Naive B cell (primary cell): ENCODE data around the gene APOL6. TPM values are rescaled to one million over a fixed set of nuclear protein-coding genes. Genes with fewer than 3 reads are reported as not detected.
"Not testable (repeated sequence)": the region's sequence is repeated elsewhere in the genome, so short reads cannot be mapped to it uniquely, and the experiment has no call there.

ENCODE experiments used
- ATAC-seq, 2 donors: fragments of 150-1000 bp; cut with Tn5 transposase; 2 replicates each; pipeline ENCODE4 v1.10.0; 2021; ENCODE audit warnings: low read depth in 2 of 2, mild to moderate bottlenecking in 2 of 2, moderate library complexity in 2 of 2
- DNase-seq: peaks from one replicate; pipeline ENCODE4 v3.0.0; 2022
- H3K27ac Mint-ChIP-seq, 6 donors: one replicate each; pipeline ENCODE4 v1.8.0; 2020 to 2022; ENCODE audit warnings: mild to moderate bottlenecking in 6 of 6, mixed read lengths in 6 of 6, moderate library complexity in 5 of 6, inconsistent platforms in 2 of 6
- H3K27me3 Mint-ChIP-seq, 3 donors: one replicate each; pipeline ENCODE4 v1.8.0; 2021 to 2022; ENCODE audit warnings: mixed read lengths in 3 of 3, mild to moderate bottlenecking in 1 of 3
- H3K36me3 Mint-ChIP-seq, 2 donors: one replicate each; pipeline ENCODE4 v1.8.0; 2020 to 2022; ENCODE audit warnings: mixed read lengths in 2 of 2, inconsistent platforms in 1 of 2, mild to moderate bottlenecking in 1 of 2
- H3K4me1 Mint-ChIP-seq, 3 donors: one replicate each; pipeline ENCODE4 v1.8.0; 2020 to 2022; ENCODE audit warnings: mixed read lengths in 3 of 3, inconsistent platforms in 1 of 3, mild to moderate bottlenecking in 1 of 3, moderate library complexity in 1 of 3
- H3K4me3 Mint-ChIP-seq, 8 donors: one replicate each; pipeline ENCODE4 v1.8.0; 2020 to 2022; ENCODE audit warnings: mild to moderate bottlenecking in 8 of 8, mixed read lengths in 8 of 8, moderate library complexity in 8 of 8, inconsistent platforms in 2 of 8
- H3K9me3 Mint-ChIP-seq, 7 donors: one replicate each; pipeline ENCODE4 v1.8.0; 2020 to 2022; ENCODE audit warnings: mixed read lengths in 7 of 7, mild to moderate bottlenecking in 5 of 7, inconsistent platforms in 2 of 7, moderate library complexity in 1 of 7
- polyA plus RNA-seq, 6 donors: library from polyadenylated mRNA; unstranded; fragments of 300-500 nt; fragmentation: Illumina TruSeq; gene quantifications; one replicate each; pipeline ENCODE4 v1.2.3, GENCODE V29; 2021; ENCODE audit warnings: low read depth in 6 of 6

APOL6 gene
- polyA plus RNA-seq, 6 donors from 2014 or later: 1.4 to 2.8 (median 2.0) TPM

GRCh38 chr22:35679492-35679891, 31.2 kb downstream of the APOL6 start:
- Mint-ChIP-seq H3K27me3 (peaks cover 5 to 14% (median 11%) of the 10 kb centered on the region in 3 donors), H3K36me3 (peaks cover 5 to 12% of the 10 kb centered on the region in 2 donors), H3K4me1 (peaks cover 17 to 23% (median 20%) of the 10 kb centered on the region in 3 donors), H3K9me3 (peaks cover 0 to 28% (median 10%) of the 10 kb centered on the region in 7 donors), H3K27ac (peak overlapping the region in 1 of 6 donors; percentile 9)
- not testable (repeated sequence) for H3K4me3 Mint-ChIP-seq, DNase-seq
- ATAC-seq: peak in 1 of 2 donors; percentile 13

GRCh38 chr22:35681454-35682052, 33.3 kb downstream of the APOL6 start:
- Mint-ChIP-seq H3K27ac (no peak overlapping the region), H3K4me3 (no peak overlapping the region), H3K27me3 (peaks cover 5 to 14% (median 11%) of the 10 kb centered on the region in 3 donors), H3K9me3 (peaks cover 0 to 13% (median 0%) of the 10 kb centered on the region in 7 donors), H3K4me1 (peaks cover 21 to 28% (median 26%) of the 10 kb centered on the region in 3 donors), H3K36me3 (peaks cover 5 to 7% of the 10 kb centered on the region in 2 donors)
- ATAC-seq (no peak), DNase-seq (no peak)

- peak overlapping the region in 2 of 6 donors; percentile 4 to 64 for H3K27ac Mint-ChIP-seq
- peaks cover 7 to 9% of the 10 kb centered on the region in 2 donors for H3K36me3 Mint-ChIP-seq
- H3K9me3 Mint-ChIP-seq: peaks cover 0 to 13% (median 4%) of the 10 kb centered on the region in 7 donors
- no peak for DNase-seq
- H3K4me3 Mint-ChIP-seq: no peak overlapping the region
- peaks cover 21 to 28% (median 21%) of the 10 kb centered on the region in 3 donors for H3K4me1 Mint-ChIP-seq
- no peak for ATAC-seq
- H3K27me3 Mint-ChIP-seq: peaks cover 5 to 14% (median 11%) of the 10 kb centered on the region in 3 donors
Observed at GRCh38 chr22:35683560-35683959, 35.3 kb downstream of the APOL6 start.

GRCh38 chr22:35684270-35684700, 36.0 kb downstream of the APOL6 start:
- ATAC-seq (no peak), DNase-seq (no peak)
- peak overlapping the region in 1 of 6 donors; percentile 64 for H3K27ac Mint-ChIP-seq
- peaks cover 5 to 17% (median 14%) of the 10 kb centered on the region in 3 donors for H3K27me3 Mint-ChIP-seq
- peaks cover 0 to 13% (median 4%) of the 10 kb centered on the region in 7 donors for H3K9me3 Mint-ChIP-seq
- peaks cover 7 to 9% of the 10 kb centered on the region in 2 donors for H3K36me3 Mint-ChIP-seq
- peaks cover 16 to 24% (median 18%) of the 10 kb centered on the region in 3 donors for H3K4me1 Mint-ChIP-seq
- no peak overlapping the region for H3K4me3 Mint-ChIP-seq

DNA sequence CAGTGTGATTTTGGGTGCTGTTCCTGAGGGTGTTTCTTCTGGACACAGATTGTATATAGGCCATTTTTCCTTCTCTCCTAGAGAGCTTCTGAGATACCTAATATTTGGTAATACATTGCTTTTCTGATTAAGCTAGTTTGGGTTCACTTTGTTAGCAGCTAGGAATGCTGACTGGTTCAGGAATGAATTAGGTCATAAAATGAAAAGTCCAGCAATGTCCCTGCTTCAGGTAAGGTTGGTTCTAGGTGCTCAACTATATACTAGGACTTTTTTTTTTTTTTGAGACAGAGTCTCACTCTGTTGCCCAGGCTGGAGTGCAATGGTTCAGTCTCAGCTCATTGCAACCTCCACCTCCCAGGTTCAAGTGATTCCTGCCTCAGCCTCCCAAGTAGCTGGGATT, 36.5 kb downstream of the APOL6 start:
- peaks cover 5 to 20% (median 14%) of the 10 kb centered on the region in 3 donors for H3K27me3 Mint-ChIP-seq
- no peak for ATAC-seq
- H3K36me3 Mint-ChIP-seq: peaks cover 7 to 9% of the 10 kb centered on the region in 2 donors
- H3K9me3 Mint-ChIP-seq: peaks cover 0 to 13% (median 4%) of the 10 kb centered on the region in 7 donors
- DNase-seq: no peak
- H3K4me3 Mint-ChIP-seq: no peak overlapping the region
- peaks cover 12 to 22% (median 18%) of the 10 kb centered on the region in 3 donors for H3K4me1 Mint-ChIP-seq
- no peak overlapping the region for H3K27ac Mint-ChIP-seq

GRCh38 chr22:35685731-35686130, 37.5 kb downstream of the APOL6 start:
- ATAC-seq: no peak
- Mint-ChIP-seq H3K27me3 (peaks cover 5 to 20% (median 14%) of the 10 kb centered on the region in 3 donors), H3K27ac (peak overlapping the region in 4 of 6 donors; percentile 8 to 45 (median 26)), H3K36me3 (peaks cover 7 to 9% of the 10 kb centered on the region in 2 donors), H3K4me1 (peaks cover 12 to 23% (median 18%) of the 10 kb centered on the region in 3 donors), H3K9me3 (peaks cover 0 to 13% (median 4%) of the 10 kb centered on the region in 7 donors), H3K4me3 (peak overlapping the region in 5 of 8 donors; percentile 10 to 59 (median 22))
- DNase-seq: no peak

- DNase-seq (peak; percentile 7), ATAC-seq (peak; percentile 61 to 69)
- peaks cover 12 to 23% (median 18%) of the 10 kb centered on the region in 3 donors for H3K4me1 Mint-ChIP-seq
- H3K36me3 Mint-ChIP-seq: peaks cover 7 to 9% of the 10 kb centered on the region in 2 donors
- peak overlapping the region in 5 of 8 donors; percentile 10 to 59 (median 22) for H3K4me3 Mint-ChIP-seq
- H3K27me3 Mint-ChIP-seq: peaks cover 5 to 20% (median 14%) of the 10 kb centered on the region in 3 donors
- peaks cover 0 to 13% (median 4%) of the 10 kb centered on the region in 7 donors for H3K9me3 Mint-ChIP-seq
- H3K27ac Mint-ChIP-seq: no peak overlapping the region
Observed at GRCh38 chr22:35686298-35686697, 38.1 kb downstream of the APOL6 start.

- DNase-seq (no peak), ATAC-seq (no peak)
- peaks cover 9 to 26% (median 14%) of the 10 kb centered on the region in 3 donors for H3K27me3 Mint-ChIP-seq
- H3K36me3 Mint-ChIP-seq: peaks cover 7 to 9% of the 10 kb centered on the region in 2 donors
- peaks cover 0 to 4% (median 2%) of the 10 kb centered on the region in 7 donors for H3K9me3 Mint-ChIP-seq
- H3K4me3 Mint-ChIP-seq: no peak overlapping the region
- peaks cover 12 to 23% (median 18%) of the 10 kb centered on the region in 3 donors for H3K4me1 Mint-ChIP-seq
- peak overlapping the region in 1 of 6 donors; percentile 63 for H3K27ac Mint-ChIP-seq
Observed at GRCh38 chr22:35687461-35687860, 39.2 kb downstream of the APOL6 start.

DNA sequence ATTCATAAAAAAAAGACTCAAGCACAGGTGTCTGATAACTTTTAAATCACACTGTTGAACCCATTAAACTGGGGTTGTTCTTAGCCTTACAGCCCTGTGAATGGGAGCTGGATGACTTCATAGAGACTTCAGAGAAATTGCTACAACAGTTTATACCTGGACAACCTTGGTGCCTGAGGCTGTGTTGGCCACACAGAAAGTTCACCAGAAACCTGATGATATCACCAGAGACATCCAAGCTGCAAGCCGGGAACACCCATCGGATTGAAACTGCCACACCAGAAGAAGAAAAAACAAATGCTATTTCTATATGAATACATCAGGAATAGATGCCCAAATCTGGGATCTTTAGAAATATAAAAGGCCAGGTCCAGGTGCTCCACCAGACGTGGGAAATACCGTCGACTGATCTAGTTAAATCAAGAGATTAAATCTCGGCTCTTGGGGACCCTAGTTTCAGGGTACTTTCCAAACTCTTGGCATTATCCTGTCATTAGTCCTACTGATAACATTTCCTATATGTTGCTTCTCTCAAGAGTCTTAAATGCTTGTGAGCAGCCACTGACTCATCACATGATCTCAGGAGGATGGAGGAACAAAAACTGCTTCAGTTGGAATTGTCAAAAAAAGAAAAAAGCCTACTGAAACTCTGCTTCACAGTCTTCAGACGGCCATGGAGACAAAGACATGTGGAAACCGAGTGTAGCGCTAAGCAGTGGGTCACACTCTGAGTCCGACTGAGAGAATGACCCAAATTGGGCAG, 40.8 kb downstream of the APOL6 start:
- peaks cover 0 to 4% of the 10 kb centered on the region in 2 donors for H3K36me3 Mint-ChIP-seq

DNA sequence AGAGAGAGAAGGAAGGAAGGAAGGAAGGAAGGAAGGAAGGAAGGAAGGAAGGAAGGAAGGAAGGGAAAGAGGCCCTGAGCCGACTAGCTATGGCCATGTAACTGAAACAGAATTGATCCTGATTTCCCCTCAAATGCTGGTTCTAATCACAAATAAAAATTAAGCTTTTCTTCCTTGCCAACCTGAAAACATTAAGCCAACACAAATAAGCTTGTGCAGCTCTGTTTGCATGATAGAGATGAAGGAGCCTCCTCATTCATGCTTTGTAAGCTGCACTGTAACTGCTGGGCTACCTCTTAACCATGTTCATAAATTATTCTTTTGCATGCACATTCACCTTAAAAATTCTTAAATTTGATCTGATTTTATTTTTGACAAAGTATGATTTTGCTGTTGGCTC, 41.8 kb downstream of the APOL6 start:
- DNase-seq (no peak), ATAC-seq (no peak)
- H3K27ac Mint-ChIP-seq: no peak overlapping the region
- peaks cover 6 to 25% (median 12%) of the 10 kb centered on the region in 3 donors for H3K27me3 Mint-ChIP-seq
- H3K4me1 Mint-ChIP-seq: peaks cover 12 to 18% (median 15%) of the 10 kb centered on the region in 3 donors
- peaks cover 0 to 4% (median 2%) of the 10 kb centered on the region in 7 donors for H3K9me3 Mint-ChIP-seq
- H3K4me3 Mint-ChIP-seq: no peak overlapping the region
- H3K36me3 Mint-ChIP-seq: peaks cover 0 to 4% of the 10 kb centered on the region in 2 donors

More for the DNA sequence above, 40.8 kb downstream of the APOL6 start:
- peak overlapping the region in 1 of 8 donors; percentile 60 for H3K4me3 Mint-ChIP-seq
- peaks cover 7 to 25% (median 12%) of the 10 kb centered on the region in 3 donors for H3K27me3 Mint-ChIP-seq
- peaks cover 12 to 18% (median 15%) of the 10 kb centered on the region in 3 donors for H3K4me1 Mint-ChIP-seq
- no peak for ATAC-seq
- DNase-seq: no peak
- peaks cover 0 to 4% (median 2%) of the 10 kb centered on the region in 7 donors for H3K9me3 Mint-ChIP-seq
- H3K27ac Mint-ChIP-seq: no peak overlapping the region

GRCh38 chr22:35695202-35695601, 47.0 kb downstream of the APOL6 start:
- H3K9me3 Mint-ChIP-seq: no peaks in the 10 kb centered on the region
- peaks cover 11 to 30% (median 29%) of the 10 kb centered on the region in 3 donors for H3K27me3 Mint-ChIP-seq
- no peak for DNase-seq
- ATAC-seq: no peak
- no peak overlapping the region for H3K27ac Mint-ChIP-seq
- no peak overlapping the region for H3K4me3 Mint-ChIP-seq
- no peaks in the 10 kb centered on the region for H3K36me3 Mint-ChIP-seq
- H3K4me1 Mint-ChIP-seq: no peaks in the 10 kb centered on the region

DNA sequence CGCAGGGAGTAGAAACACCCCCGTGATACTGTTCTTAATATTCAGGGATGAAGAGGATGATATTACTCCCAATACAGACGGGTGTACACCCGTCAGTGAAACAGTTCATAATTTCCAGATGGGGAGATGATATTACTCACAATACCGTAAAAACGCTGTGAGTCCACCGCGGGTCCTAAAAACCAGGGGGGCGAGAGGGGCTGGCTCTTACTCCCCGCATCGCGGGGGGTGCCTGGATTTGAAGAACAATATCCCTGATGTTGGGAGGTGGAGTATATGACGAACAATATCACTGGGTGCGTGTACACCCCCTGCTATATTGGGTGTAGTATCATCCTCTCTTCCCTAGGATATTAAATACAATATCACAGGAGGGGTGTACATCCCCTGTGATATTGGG, 48.9 kb downstream of the APOL6 start:
- Mint-ChIP-seq H3K9me3 (no peaks in the 10 kb centered on the region), H3K27ac (no peak overlapping the region), H3K4me3 (no peak overlapping the region), H3K4me1 (no peaks in the 10 kb centered on the region), H3K36me3 (no peaks in the 10 kb centered on the region), H3K27me3 (peaks cover 11 to 27% (median 26%) of the 10 kb centered on the region in 3 donors)
- ATAC-seq: no peak
- no peak for DNase-seq

GRCh38 chr22:35699852-35700251, 51.6 kb downstream of the APOL6 start:
- not testable (repeated sequence) for H3K9me3 Mint-ChIP-seq, DNase-seq, H3K4me1 Mint-ChIP-seq, H3K36me3 Mint-ChIP-seq, ATAC-seq, H3K4me3 Mint-ChIP-seq, H3K27ac Mint-ChIP-seq
- peaks cover 4 to 22% (median 18%) of the 10 kb centered on the region in 3 donors for H3K27me3 Mint-ChIP-seq
